ENCODE data around the gene MPI.

GRCh38 chr15:74892931-74893330 lies 3.1 kb downstream of the MPI start:
- TF ChIP-seq, protein P1, sequence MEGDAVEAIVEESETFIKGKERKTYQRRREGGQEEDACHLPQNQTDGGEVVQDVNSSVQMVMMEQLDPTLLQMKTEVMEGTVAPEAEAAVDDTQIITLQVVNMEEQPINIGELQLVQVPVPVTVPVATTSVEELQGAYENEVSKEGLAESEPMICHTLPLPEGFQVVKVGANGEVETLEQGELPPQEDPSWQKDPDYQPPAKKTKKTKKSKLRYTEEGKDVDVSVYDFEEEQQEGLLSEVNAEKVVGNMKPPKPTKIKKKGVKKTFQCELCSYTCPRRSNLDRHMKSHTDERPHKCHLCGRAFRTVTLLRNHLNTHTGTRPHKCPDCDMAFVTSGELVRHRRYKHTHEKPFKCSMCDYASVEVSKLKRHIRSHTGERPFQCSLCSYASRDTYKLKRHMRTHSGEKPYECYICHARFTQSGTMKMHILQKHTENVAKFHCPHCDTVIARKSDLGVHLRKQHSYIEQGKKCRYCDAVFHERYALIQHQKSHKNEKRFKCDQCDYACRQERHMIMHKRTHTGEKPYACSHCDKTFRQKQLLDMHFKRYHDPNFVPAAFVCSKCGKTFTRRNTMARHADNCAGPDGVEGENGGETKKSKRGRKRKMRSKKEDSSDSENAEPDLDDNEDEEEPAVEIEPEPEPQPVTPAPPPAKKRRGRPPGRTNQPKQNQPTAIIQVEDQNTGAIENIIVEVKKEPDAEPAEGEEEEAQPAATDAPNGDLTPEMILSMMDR (IDR thresholded peaks at IDR 0.05): no peak
- no peak for TF ChIP-seq POLR2A (IDR thresholded peaks at IDR 0.05)

Data from lower leg skin (tissue), 3 donors.